ENCODE results near the gene CCDC71. TPM values are rescaled to one million over a fixed set of nuclear protein-coding genes. Genes with fewer than 3 reads are reported as not detected.
A peak's percentile ranks its signal among the peaks of the same experiment; 100 is the strongest.

CCDC71 gene
- total and polyA plus RNA-seq, 2 experiments from 2014 or later, result 1.9 to 44.2 TPM

DNA sequence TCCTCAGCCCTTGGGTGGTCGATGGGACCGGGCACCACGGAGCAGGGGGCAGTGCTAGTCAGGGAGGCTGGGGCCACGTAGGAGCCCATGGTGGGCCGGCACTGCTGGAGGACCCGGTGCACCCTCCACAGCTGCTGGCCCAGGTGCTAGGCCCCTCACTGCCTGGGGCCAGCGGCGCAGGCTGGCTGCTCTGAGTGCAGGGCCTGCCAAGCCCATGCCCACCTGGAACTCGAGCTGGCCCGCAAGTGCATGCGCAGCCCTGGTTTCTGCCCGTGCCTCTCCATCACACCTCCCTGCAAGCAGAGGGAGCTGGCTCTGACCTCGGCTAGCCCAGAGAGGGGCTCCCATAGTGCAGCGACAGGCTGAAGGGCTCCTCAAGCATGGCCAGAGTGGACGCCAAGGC, 47.4 kb upstream of the CCDC71 start:
- Histone ChIP-seq H3K9me2 (ENCODE audit: insufficient read depth) (peaks cover 4% of the 10 kb centered on the region; the same call in 1 of the 2 replicates), H3K4me1 (ENCODE audit: insufficient read depth) (no peaks in the 10 kb centered on the region), H3K27ac (ENCODE audit: low read depth) (no peak overlapping the region), H4K20me1 (replicated peaks; ENCODE audit: insufficient read depth) (no peaks in the 10 kb centered on the region), H3K27me3 (ENCODE audit: insufficient read depth) (no peaks in the 10 kb centered on the region), H3K4me3 (no peak overlapping the region), H3K36me3 (ENCODE audit: insufficient read depth) (no peaks in the 10 kb centered on the region), H2AFZ (no peak overlapping the region), H3K79me2 (replicated peaks; ENCODE audit: insufficient read depth) (no peaks in the 10 kb centered on the region), H3F3A (replicated peaks; ENCODE audit: low read depth) (no peaks in the 10 kb centered on the region), H3K4me2 (no peak overlapping the region)
- Mint-ChIP-seq H3K9me3 (peaks cover 47% of the 10 kb centered on the region), H3K4me3 (no peak overlapping the region), H3K36me3 (ENCODE audit: low read depth) (peaks cover 9% of the 10 kb centered on the region), H3K4me1 (no peaks in the 10 kb centered on the region), H3K27me3 (ENCODE audit: insufficient read depth, low read depth, poor library complexity) (no peaks in the 10 kb centered on the region), H3K27ac (no peak overlapping the region)
- TF ChIP-seq, protein P1, sequence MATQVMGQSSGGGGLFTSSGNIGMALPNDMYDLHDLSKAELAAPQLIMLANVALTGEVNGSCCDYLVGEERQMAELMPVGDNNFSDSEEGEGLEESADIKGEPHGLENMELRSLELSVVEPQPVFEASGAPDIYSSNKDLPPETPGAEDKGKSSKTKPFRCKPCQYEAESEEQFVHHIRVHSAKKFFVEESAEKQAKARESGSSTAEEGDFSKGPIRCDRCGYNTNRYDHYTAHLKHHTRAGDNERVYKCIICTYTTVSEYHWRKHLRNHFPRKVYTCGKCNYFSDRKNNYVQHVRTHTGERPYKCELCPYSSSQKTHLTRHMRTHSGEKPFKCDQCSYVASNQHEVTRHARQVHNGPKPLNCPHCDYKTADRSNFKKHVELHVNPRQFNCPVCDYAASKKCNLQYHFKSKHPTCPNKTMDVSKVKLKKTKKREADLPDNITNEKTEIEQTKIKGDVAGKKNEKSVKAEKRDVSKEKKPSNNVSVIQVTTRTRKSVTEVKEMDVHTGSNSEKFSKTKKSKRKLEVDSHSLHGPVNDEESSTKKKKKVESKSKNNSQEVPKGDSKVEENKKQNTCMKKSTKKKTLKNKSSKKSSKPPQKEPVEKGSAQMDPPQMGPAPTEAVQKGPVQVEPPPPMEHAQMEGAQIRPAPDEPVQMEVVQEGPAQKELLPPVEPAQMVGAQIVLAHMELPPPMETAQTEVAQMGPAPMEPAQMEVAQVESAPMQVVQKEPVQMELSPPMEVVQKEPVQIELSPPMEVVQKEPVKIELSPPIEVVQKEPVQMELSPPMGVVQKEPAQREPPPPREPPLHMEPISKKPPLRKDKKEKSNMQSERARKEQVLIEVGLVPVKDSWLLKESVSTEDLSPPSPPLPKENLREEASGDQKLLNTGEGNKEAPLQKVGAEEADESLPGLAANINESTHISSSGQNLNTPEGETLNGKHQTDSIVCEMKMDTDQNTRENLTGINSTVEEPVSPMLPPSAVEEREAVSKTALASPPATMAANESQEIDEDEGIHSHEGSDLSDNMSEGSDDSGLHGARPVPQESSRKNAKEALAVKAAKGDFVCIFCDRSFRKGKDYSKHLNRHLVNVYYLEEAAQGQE (IDR thresholded peaks at IDR 0.05; ENCODE audit: unreplicated experiment), result no peak
- TF ChIP-seq ZNF331 (CRISPR knock-in tag; IDR thresholded peaks at IDR 0.05; ENCODE audit: low read depth) (no peak), ZNF114 (CRISPR knock-in tag; IDR thresholded peaks at IDR 0.05) (no peak), EZH2 (IDR thresholded peaks at IDR 0.05; ENCODE audit: low read depth, unreplicated experiment) (no peak), POLR2AphosphoS5 (IDR thresholded peaks at IDR 0.05; ENCODE audit: low read depth) (no peak), EZH2phosphoT487 (IDR thresholded peaks at IDR 0.05; ENCODE audit: unreplicated experiment) (no peak)
- no peak for ATAC-seq
- peak; percentile 3 for DNase-seq (ENCODE audit: low spot score)

DNA sequence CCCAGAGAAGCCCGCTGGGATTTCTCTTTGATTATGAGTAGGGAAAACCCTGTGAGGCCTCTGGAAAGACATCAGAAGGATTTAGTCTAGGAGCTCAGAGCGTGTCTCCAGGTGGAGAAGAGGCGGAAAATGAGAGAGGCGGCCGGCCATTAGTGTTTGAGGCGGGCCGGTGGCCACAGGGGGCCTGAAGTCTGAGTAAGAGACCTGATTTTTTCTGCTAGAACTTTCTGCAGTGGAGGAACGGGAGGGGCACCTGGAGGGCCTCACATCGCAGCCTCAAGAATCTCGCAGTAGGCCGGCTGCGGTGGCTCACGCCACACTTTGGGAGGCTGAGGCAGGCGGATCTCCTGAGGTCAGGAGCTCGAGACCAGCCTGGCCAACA, 33.8 kb upstream of the CCDC71 start:
- Histone ChIP-seq H3K27ac (ENCODE audit: low read depth) (no peak overlapping the region), H2AFZ (peak overlapping the region; percentile 89), H3K9me2 (ENCODE audit: insufficient read depth) (no peaks in the 10 kb centered on the region), H3K4me1 (ENCODE audit: insufficient read depth) (no peaks in the 10 kb centered on the region), H3K4me2 (peak overlapping the region; percentile 68), H3K27me3 (ENCODE audit: insufficient read depth) (no peaks in the 10 kb centered on the region; the same call in 1 of the 2 replicates), H3K79me2 (replicated peaks; ENCODE audit: insufficient read depth) (no peaks in the 10 kb centered on the region), H4K20me1 (replicated peaks; ENCODE audit: insufficient read depth) (no peaks in the 10 kb centered on the region), H3K4me3 (peak overlapping the region; percentile 45), H3F3A (replicated peaks; ENCODE audit: low read depth) (no peaks in the 10 kb centered on the region), H3K36me3 (ENCODE audit: insufficient read depth) (no peaks in the 10 kb centered on the region)
- TF ChIP-seq JUNB (IDR thresholded peaks at IDR 0.05; ENCODE audit: unreplicated experiment) (no peak), NANOG (IDR thresholded peaks at IDR 0.05; ENCODE audit: borderline replicate concordance) (no peak), STAT1 (IDR thresholded peaks at IDR 0.05; ENCODE audit: unreplicated experiment) (no peak), ZNF331 (CRISPR knock-in tag; IDR thresholded peaks at IDR 0.05; ENCODE audit: low read depth) (no peak), CREB1 (CRISPR knock-in tag; IDR thresholded peaks at IDR 0.05; ENCODE audit: low read depth) (no peak), POLR2AphosphoS5 (IDR thresholded peaks at IDR 0.05; ENCODE audit: low read depth) (no peak)
- TF ChIP-seq, protein P2, sequence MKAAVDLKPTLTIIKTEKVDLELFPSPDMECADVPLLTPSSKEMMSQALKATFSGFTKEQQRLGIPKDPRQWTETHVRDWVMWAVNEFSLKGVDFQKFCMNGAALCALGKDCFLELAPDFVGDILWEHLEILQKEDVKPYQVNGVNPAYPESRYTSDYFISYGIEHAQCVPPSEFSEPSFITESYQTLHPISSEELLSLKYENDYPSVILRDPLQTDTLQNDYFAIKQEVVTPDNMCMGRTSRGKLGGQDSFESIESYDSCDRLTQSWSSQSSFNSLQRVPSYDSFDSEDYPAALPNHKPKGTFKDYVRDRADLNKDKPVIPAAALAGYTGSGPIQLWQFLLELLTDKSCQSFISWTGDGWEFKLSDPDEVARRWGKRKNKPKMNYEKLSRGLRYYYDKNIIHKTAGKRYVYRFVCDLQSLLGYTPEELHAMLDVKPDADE (IDR thresholded peaks at IDR 0.05), result no peak
- DNase-seq (ENCODE audit: low spot score), result no peak
- peaks cover 9% of the 10 kb centered on the region for H3K9me3 Mint-ChIP-seq
- no peak for ATAC-seq
- H3K4me1 Mint-ChIP-seq, result no peaks in the 10 kb centered on the region
- no peak overlapping the region for H3K27ac Mint-ChIP-seq
- H3K36me3 Mint-ChIP-seq (ENCODE audit: low read depth), result no peaks in the 10 kb centered on the region
- H3K27me3 Mint-ChIP-seq (ENCODE audit: insufficient read depth, low read depth, poor library complexity), result peaks cover 5% of the 10 kb centered on the region
- no peak overlapping the region for H3K4me3 Mint-ChIP-seq

Measured in GM23338 (cell line).